H1 (cell line): ENCODE data around the gene MRPL42. TPM values are rescaled to one million over a fixed set of nuclear protein-coding genes. Genes with fewer than 3 reads are reported as not detected.

Experiments used
- CTCF ChIA-PET: fragments of 300-600 bp; sonication (Branson Sonifier 250); formaldehyde crosslinking; loops from one replicate; lab custom pipeline; 2021; ENCODE audit not compliant: partially characterized antibody; lab: Charles Lee
- POLR2A ChIA-PET: fragments of 300-600 bp; sonication (Branson Sonifier 250); formaldehyde crosslinking; loops from one replicate; lab custom pipeline; 2021; ENCODE audit warnings: inconsistent platforms; ENCODE audit not compliant: partially characterized antibody; lab: Charles Lee
- DNase-seq, 2 experiments: peaks; one replicate each; pipeline versions ENCODE4 v3.0.0 to v3.0.0-alpha.2; 2010 to 2022; ENCODE audit warnings: low spot score in 2 of 2, low read depth in 1 of 2, mixed read lengths in 1 of 2
- FAIRE-seq: peaks from 2 replicates; lab custom pipeline; 2011; peaks lifted over from hg19 to GRCh38; lab: Jason Lieb, UNC
- H2AFZ ChIP-seq: 2 replicates; pipeline ENCODE4 v1.8.1; 2012; ENCODE audit warnings: low read length, inconsistent platforms
- H2AK5ac ChIP-seq: 2 replicates; pipeline ENCODE4 v1.6.1; 2013; ENCODE audit warnings: low read depth, low read length
- H2BK120ac ChIP-seq: replicated peaks from 2 replicates; pipeline ENCODE3; 2013; ENCODE audit warnings: low read depth, low read length, inconsistent platforms
- H2BK12ac ChIP-seq: 2 replicates; pipeline ENCODE4 v1.6.1; 2013; ENCODE audit warnings: low read depth, low read length
- H2BK15ac ChIP-seq: 2 replicates; pipeline ENCODE4 v1.6.1; 2013; ENCODE audit warnings: low read length
- H2BK20ac ChIP-seq: 2 replicates; pipeline ENCODE4 v1.6.1; 2013; ENCODE audit warnings: low read length
- H2BK5ac ChIP-seq: 2 replicates; pipeline ENCODE4 v1.6.1; 2013; ENCODE audit warnings: low read depth, low read length
- H3K14ac ChIP-seq: 2 replicates; pipeline ENCODE4 v1.6.1; 2013; ENCODE audit warnings: inconsistent platforms; ENCODE audit not compliant: insufficient read length
- H3K18ac ChIP-seq: 2 replicates; pipeline ENCODE4 v1.6.1; 2013; ENCODE audit warnings: low read length; ENCODE audit errors: extremely low read depth
- H3K23ac ChIP-seq: 2 replicates; pipeline ENCODE4 v1.6.1; 2013; ENCODE audit warnings: inconsistent platforms; ENCODE audit not compliant: insufficient read length
- H3K23me2 ChIP-seq: 2 replicates; pipeline ENCODE4 v1.6.1; 2013; ENCODE audit warnings: low read depth, low read length
- H3K27ac ChIP-seq: 2 replicates; pipeline ENCODE4 v1.6.1; 2011; ENCODE audit warnings: low read depth, low read length, inconsistent platforms
- H3K27me3 ChIP-seq, 4 experiments: replicated peaks in 1 of 4; 1 replicate in 1 of 4; 2 replicates in 3 of 4; pipeline versions ENCODE4 v1.6.1 to v1.8.1; 2011 to 2013; ENCODE audit warnings: low read length in 3 of 4, mild to moderate bottlenecking in 3 of 4, inconsistent platforms in 2 of 4, mixed read lengths in 2 of 4, moderate library complexity in 1 of 4; ENCODE audit not compliant: control insufficient read depth in 3 of 4, insufficient read depth in 3 of 4; ENCODE audit errors: extremely low read depth in 1 of 4
- H3K36me3 ChIP-seq, 4 experiments: 2 replicates each; pipeline versions ENCODE4 v1.6.1 to v1.8.1; 2011 to 2013; ENCODE audit warnings: mild to moderate bottlenecking in 4 of 4, low read length in 3 of 4, moderate library complexity in 2 of 4, control low read depth in 1 of 4, inconsistent platforms in 1 of 4; ENCODE audit not compliant: insufficient read depth in 4 of 4, control insufficient read depth in 2 of 4
- H3K4ac ChIP-seq: replicated peaks from 2 replicates; pipeline ENCODE3; 2013; ENCODE audit warnings: low read length, low read depth, mixed read lengths, inconsistent platforms; ENCODE audit not compliant: insufficient read length
- H3K4me1 ChIP-seq, 4 experiments: replicated peaks in 1 of 4; 1 replicate in 1 of 4; 2 replicates in 3 of 4; pipeline versions ENCODE4 v1.6.1 to v1.8.1; 2011 to 2013; ENCODE audit warnings: low read length in 3 of 4, inconsistent platforms in 2 of 4, mixed read lengths in 1 of 4; ENCODE audit not compliant: insufficient read depth in 4 of 4, control insufficient read depth in 3 of 4
- H3K4me2 ChIP-seq, 2 experiments: 2 replicates each; pipeline versions ENCODE4 v1.6.1 to v1.8.1; 2011 to 2013; ENCODE audit warnings: low read depth in 2 of 2, low read length in 2 of 2, control low read depth in 1 of 2, inconsistent platforms in 1 of 2, mild to moderate bottlenecking in 1 of 2; ENCODE audit not compliant: insufficient read depth in 1 of 2
- H3K4me3 ChIP-seq, 4 experiments: fragments of 200-600, 300-600 bp in 1 of 4; sonication (generic), shearing (Covaris generic), sonication (Bioruptor Twin) in 1 of 4; 2 replicates each; pipeline versions ENCODE4 v1.5.1 to v1.8.1; 2011 to 2016; ENCODE audit warnings: low read length in 4 of 4, low read depth in 3 of 4, control low read depth in 2 of 4, inconsistent platforms in 2 of 4, mild to moderate bottlenecking in 2 of 4, mixed read lengths in 1 of 4, moderate library complexity in 1 of 4; ENCODE audit not compliant: insufficient read depth in 2 of 4; ENCODE audit errors: extremely low read depth in 1 of 4
- H3K56ac ChIP-seq: replicated peaks from 2 replicates; pipeline ENCODE3; 2013; ENCODE audit warnings: low read depth, mild to moderate bottlenecking, mixed read lengths, low read length, inconsistent platforms; ENCODE audit not compliant: insufficient read length
- H3K79me1 ChIP-seq: 2 replicates; pipeline ENCODE4 v1.6.1; 2013; ENCODE audit warnings: low read depth, low read length, control low read depth
- H3K79me2 ChIP-seq, 2 experiments: 2 replicates each; pipeline versions ENCODE4 v1.6.1 to v1.8.1; 2012 to 2013; ENCODE audit warnings: low read length in 2 of 2, mild to moderate bottlenecking in 2 of 2, inconsistent platforms in 1 of 2; ENCODE audit not compliant: insufficient read depth in 2 of 2, control insufficient read depth in 1 of 2
- H3K9ac ChIP-seq, 4 experiments: replicated peaks in 1 of 4; 1 replicate in 1 of 4; 2 replicates in 3 of 4; pipeline versions ENCODE4 v1.6.1 to v1.8.1; 2011 to 2013; ENCODE audit warnings: low read depth in 3 of 4, low read length in 3 of 4, control low read depth in 2 of 4, mild to moderate bottlenecking in 2 of 4, moderate library complexity in 2 of 4, inconsistent platforms in 1 of 4; ENCODE audit errors: extremely low read depth in 1 of 4
- H3K9me3 ChIP-seq, 2 experiments: 2 replicates each; pipeline versions ENCODE4 v1.6.1 to v1.8.1; 2012 to 2013; ENCODE audit warnings: mild to moderate bottlenecking in 2 of 2, moderate library complexity in 2 of 2, control low read depth in 1 of 2, inconsistent platforms in 1 of 2, low read depth in 1 of 2, low read length in 1 of 2, mixed read lengths in 1 of 2; ENCODE audit not compliant: insufficient read depth in 2 of 2
- H4K20me1 ChIP-seq, 2 experiments: replicated peaks in 1 of 2; 2 replicates each; pipeline versions ENCODE3 to v1.8.1; 2011 to 2013; ENCODE audit warnings: inconsistent platforms in 2 of 2, low read length in 2 of 2, mild to moderate bottlenecking in 1 of 2; ENCODE audit not compliant: insufficient read depth in 2 of 2, control insufficient read depth in 1 of 2
- H4K5ac ChIP-seq: 2 replicates; pipeline ENCODE4 v1.6.1; 2013; ENCODE audit warnings: low read length, low read depth, mixed read lengths, inconsistent platforms; ENCODE audit not compliant: insufficient read length
- H4K8ac ChIP-seq: 2 replicates; pipeline ENCODE4 v1.8.0; 2013; ENCODE audit warnings: mild to moderate bottlenecking, moderate library complexity, low read length, inconsistent platforms; ENCODE audit not compliant: insufficient read depth; ENCODE audit errors: extremely low read depth
- H4K91ac ChIP-seq: replicated peaks from 2 replicates; pipeline ENCODE3; 2013; ENCODE audit warnings: low read length, mixed read lengths, inconsistent platforms; ENCODE audit not compliant: insufficient read length
- ASH2L ChIP-seq: fragments of 200-600, 300-600 bp; sonication (generic); IDR thresholded peaks from one replicate; pipeline ENCODE4 v1.7.1; 2017; ENCODE audit warnings: low read length
- BACH1 ChIP-seq: IDR thresholded peaks from 2 replicates; pipeline ENCODE4 v1.6.1; 2012; ENCODE audit warnings: low read length, improper control_type of control experiment
- CTBP2 ChIP-seq: IDR thresholded peaks from 2 replicates; pipeline ENCODE4 v1.7.0; 2011; ENCODE audit warnings: borderline replicate concordance, mild to moderate bottlenecking, moderate library complexity, mixed read lengths, low read length; ENCODE audit not compliant: insufficient read depth, insufficient read length
- FOSL1 ChIP-seq: IDR thresholded peaks from 2 replicates; pipeline ENCODE4 v1.6.1; 2011; ENCODE audit warnings: mild to moderate bottlenecking, low read depth, low read length, moderate library complexity; ENCODE audit not compliant: insufficient read depth
- GABPA ChIP-seq: IDR thresholded peaks from 2 replicates; pipeline ENCODE4 v1.6.1; 2011; ENCODE audit warnings: mild to moderate bottlenecking, low read length, moderate library complexity, borderline replicate concordance; ENCODE audit not compliant: insufficient read depth
- PHF8 ChIP-seq: fragments of 200-600 bp; sonication (generic); conservative IDR thresholded peaks from 2 replicates; pipeline ENCODE4 v1.7.1; 2012; ENCODE audit warnings: low read depth, mild to moderate bottlenecking, inconsistent platforms, low read length, moderate library complexity
- RNF2 ChIP-seq: fragments of 200-900, 300-1000 bp; sonication (generic); IDR thresholded peaks from 2 replicates; pipeline ENCODE4 v1.7.1; 2016; ENCODE audit warnings: borderline replicate concordance, low read depth, mild to moderate bottlenecking, antibody characterized with exemption, low read length; ENCODE audit not compliant: poor library complexity, severe bottlenecking; ENCODE audit errors: missing control alignments
- SP2 ChIP-seq: IDR thresholded peaks from 2 replicates; pipeline ENCODE4 v1.6.1; 2012; ENCODE audit warnings: mild to moderate bottlenecking, low read length, inconsistent platforms
- TAF1 ChIP-seq: IDR thresholded peaks from 2 replicates; pipeline ENCODE4 v1.6.1; 2011; ENCODE audit warnings: mild to moderate bottlenecking, low read depth, low read length
- TAF7 ChIP-seq: optimal IDR thresholded peaks from 2 replicates; pipeline ENCODE3; 2011; ENCODE audit warnings: low read depth, mild to moderate bottlenecking, inconsistent platforms, low read length, moderate library complexity, borderline replicate concordance
- YY1 ChIP-seq: IDR thresholded peaks from 2 replicates; pipeline ENCODE4 v1.6.1; 2011; ENCODE audit warnings: low read depth, mild to moderate bottlenecking, low read length
- WGBS, 2 experiments: shearing (Covaris generic) in 1 of 2; methylation state at CpG; one replicate each; pipeline versions ENCODE4 v1.1.6 to v1.1.7; 2013 to 2015; ENCODE audit warnings: low lambda C conversion rate in 2 of 2, mixed read lengths in 2 of 2, inconsistent platforms in 1 of 2, low coverage in 1 of 2, missing lambda C conversion rate in 1 of 2; ENCODE audit not compliant: insufficient replicate concordance in 2 of 2, insufficient coverage in 1 of 2, insufficient read length in 1 of 2; ENCODE audit errors: extremely low coverage in 1 of 2, missing lambda C conversion rate in 1 of 2; 5-methylcytosine and 5-hydroxymethylcytosine counted together
- polyA plus RNA-seq, 7 experiments: library from polyadenylated mRNA; depleted of rRNA in 3 of 7; stranded (reverse) in 5 of 7; unstranded in 2 of 7; fragments of >200 nt in 5 of 7; fragments of 200-250 nt in 2 of 7; gene quantifications; 1 replicate in 5 of 7; 2 replicates in 1 of 7; 4 replicates in 1 of 7; pipeline versions ENCODE4 v1.2.1 to v1.2.3, GENCODE V29; 2011 to 2013; ENCODE audit warnings: missing spikeins in 2 of 7, mixed read lengths in 2 of 7
- total RNA-seq: library from RNA; stranded (reverse); fragmentation: NEBNext Ultra II Directional; extraction: Animal tissue kit (Norgen Biotek cat#: 25700); gene quantifications from 2 replicates; pipeline ENCODE4 v1.2.1, GENCODE V29; 2021

Gene MRPL42
- total and polyA plus RNA-seq, 2 of the 8 experiments (the other 6 are each of a cell fraction or from before 2014, with no cell fraction given), result 110 to 176 TPM

- H3K4me2 ChIP-seq, result peak overlapping the region; percentile 64 to 73
- H4K91ac ChIP-seq, result no peak overlapping the region
- peaks cover 50 to 74% of the 10 kb centered on the region in 2 experiments for H3K79me2 ChIP-seq
- H2BK12ac ChIP-seq, result no peak overlapping the region
- peak overlapping the region; percentile 64 to 96 (median 86); a peak in 6 of 7 replicates for H3K9ac ChIP-seq
- H3K79me1 ChIP-seq, result no peaks in the 10 kb centered on the region
- H3K56ac ChIP-seq, result no peak overlapping the region
- no peak overlapping the region for H2BK120ac ChIP-seq
- no peak overlapping the region for H2AFZ ChIP-seq
- peaks cover 18 to 27% of the 10 kb centered on the region in 2 experiments for H4K20me1 ChIP-seq
- no peak overlapping the region for H2AK5ac ChIP-seq
- peaks cover 11% of the 10 kb centered on the region; the same call in 1 of the 2 replicates for H3K23me2 ChIP-seq
- no peak overlapping the region for H3K27ac ChIP-seq
- H2BK5ac ChIP-seq, result no peak overlapping the region
- H3K4me3 ChIP-seq, result peak overlapping the region; percentile 83 to 96 (median 89)
- no peak overlapping the region for H3K4ac ChIP-seq
- no peak overlapping the region for H3K23ac ChIP-seq
- H2BK20ac ChIP-seq, result no peak overlapping the region
- H3K4me1 ChIP-seq, result peaks cover 0 to 15% (median 6%) of the 10 kb centered on the region in 4 experiments
- no peaks in the 10 kb centered on the region for H3K36me3 ChIP-seq
- DNase-seq (no peak), FAIRE-seq (no peak)
- H2BK15ac ChIP-seq, result no peak overlapping the region
- POLR2A ChIA-PET, result interaction anchor here (1.3 kb wide), 1 partner anchor 27 kb away, joined by 5 read pairs; the partner anchor contains the start of gene MRPL42
- no peak overlapping the region for H4K5ac ChIP-seq
- H3K14ac ChIP-seq, result no peak overlapping the region
- no peaks in the 10 kb centered on the region for H3K9me3 ChIP-seq
- H4K8ac ChIP-seq, result no peak overlapping the region
- no peak overlapping the region for H3K18ac ChIP-seq
- WGBS, 2 experiments, result 46% methylated on average over 12 of the region's 12 CpGs; no CpG with 5 or more reads in 1 of the 2 experiments
- CTCF ChIA-PET, result no interaction called here
- H3K27me3 ChIP-seq, result no peaks in the 10 kb centered on the region
- TF ChIP-seq FOSL1 (no peak), GABPA (no peak), PHF8 (no peak), RNF2 (no peak), ASH2L (no peak), YY1 (no peak), TAF7 (no peak), TAF1 (no peak), BACH1 (no peak), SP2 (no peak), CTBP2 (no peak)
Observed at GRCh38 chr12:93440043-93440835, 27.1 kb upstream of the MRPL42 start.
